Eye (tissue), 1 donor: ENCODE measurements around the gene STK10.
"Not testable (repeated sequence)": the region's sequence is repeated elsewhere in the genome, so short reads cannot be mapped to it uniquely, and the experiment has no call there.

ENCODE experiments used
- DNase-seq: peaks from one replicate; pipeline ENCODE4 v3.0.0-alpha.2; 2015

Gene STK10

GRCh38 chr5:172164769-172165212, 23.2 kb downstream of the STK10 start:
- no peak for DNase-seq

- no peak for DNase-seq
Measured at GRCh38 chr5:172163346-172163745, 24.7 kb downstream of the STK10 start.

- no peak for DNase-seq
Measured at GRCh38 chr5:172162987-172163343, 25.1 kb downstream of the STK10 start.

GRCh38 chr5:172162323-172162986, 25.6 kb downstream of the STK10 start:
- no peak for DNase-seq

- no peak for DNase-seq
Measured at GRCh38 chr5:172160506-172160905, 27.5 kb downstream of the STK10 start.

- no peak for DNase-seq
Measured at GRCh38 chr5:172159016-172159415, 29.0 kb downstream of the STK10 start.

GRCh38 chr5:172156541-172156994, 31.5 kb downstream of the STK10 start:
- no peak for DNase-seq

- not testable (repeated sequence) for DNase-seq
Measured at GRCh38 chr5:172155101-172155500, 32.9 kb downstream of the STK10 start.

- DNase-seq, result no peak
Measured at GRCh38 chr5:172153695-172154094, 34.3 kb downstream of the STK10 start.

- no peak for DNase-seq
Measured at GRCh38 chr5:172151661-172152210, 36.3 kb downstream of the STK10 start.

GRCh38 chr5:172150514-172151425, 37.3 kb downstream of the STK10 start:
- no peak for DNase-seq

GRCh38 chr5:172149481-172149880, 38.5 kb downstream of the STK10 start:
- not testable (repeated sequence) for DNase-seq

GRCh38 chr5:172149073-172149472, 39.0 kb downstream of the STK10 start:
- no peak for DNase-seq

GRCh38 chr5:172148381-172148780, 39.6 kb downstream of the STK10 start:
- no peak for DNase-seq

- no peak for DNase-seq
Measured at GRCh38 chr5:172147857-172148256, 40.2 kb downstream of the STK10 start.

GRCh38 chr5:172146748-172147092, 41.3 kb downstream of the STK10 start:
- DNase-seq, result no peak

- DNase-seq, result no peak
Measured at GRCh38 chr5:172145870-172146747, 41.9 kb downstream of the STK10 start.

GRCh38 chr5:172144931-172145869, 42.8 kb downstream of the STK10 start:
- no peak for DNase-seq

GRCh38 chr5:172144291-172144815, 43.7 kb downstream of the STK10 start:
- DNase-seq, result no peak

GRCh38 chr5:172143875-172144274, 44.1 kb downstream of the STK10 start:
- DNase-seq, result no peak

- DNase-seq, result no peak
Measured at GRCh38 chr5:172142709-172143215, 45.3 kb downstream of the STK10 start.
